A204.1 (cell line): ENCODE data around the gene RNASET2.

Experiments used
- FAIRE-seq: peaks from 2 replicates; lab custom pipeline; 2012; peaks lifted over from hg19 to GRCh38; lab: Jason Lieb, UNC

Gene RNASET2, protein sequence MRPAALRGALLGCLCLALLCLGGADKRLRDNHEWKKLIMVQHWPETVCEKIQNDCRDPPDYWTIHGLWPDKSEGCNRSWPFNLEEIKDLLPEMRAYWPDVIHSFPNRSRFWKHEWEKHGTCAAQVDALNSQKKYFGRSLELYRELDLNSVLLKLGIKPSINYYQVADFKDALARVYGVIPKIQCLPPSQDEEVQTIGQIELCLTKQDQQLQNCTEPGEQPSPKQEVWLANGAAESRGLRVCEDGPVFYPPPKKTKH

DNA sequence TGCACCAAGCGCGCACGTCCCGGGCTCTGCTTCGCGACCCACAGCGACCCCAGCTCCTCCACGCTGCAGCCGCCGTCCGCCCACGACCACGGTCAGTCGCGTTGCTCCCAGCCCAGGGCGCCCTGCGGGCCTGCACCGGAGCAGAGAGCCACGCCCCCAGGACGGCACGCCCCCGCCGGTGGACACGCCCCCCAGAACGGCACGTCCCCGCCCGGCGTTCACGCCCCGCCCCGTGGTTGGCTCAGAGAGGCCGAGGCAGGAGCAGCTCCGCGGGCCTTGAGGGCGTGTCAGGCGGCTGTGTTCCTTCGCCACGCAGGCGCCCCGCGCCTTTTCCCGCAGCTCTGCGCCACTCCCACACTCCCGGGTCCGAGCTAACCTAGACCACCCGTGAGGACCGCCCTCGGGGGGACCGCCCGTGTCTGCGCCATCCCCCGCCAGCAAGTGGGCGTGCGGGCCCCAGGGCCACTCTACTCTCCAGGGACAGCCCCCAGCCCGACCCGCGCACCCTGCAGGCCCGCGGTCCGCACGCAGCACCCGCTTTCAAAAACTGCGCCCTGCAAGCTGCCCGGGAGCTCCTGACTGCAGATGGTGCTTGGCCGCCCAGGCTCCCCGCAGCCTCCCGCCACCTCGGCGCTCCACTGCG is at the start of gene RNASET2:
Gene RNASET2 (minus strand): TSS at position 107 of the 643 bp plus-strand sequence. CDS start 368 bp downstream, outside the sequence.
- FAIRE-seq = no peak

DNA sequence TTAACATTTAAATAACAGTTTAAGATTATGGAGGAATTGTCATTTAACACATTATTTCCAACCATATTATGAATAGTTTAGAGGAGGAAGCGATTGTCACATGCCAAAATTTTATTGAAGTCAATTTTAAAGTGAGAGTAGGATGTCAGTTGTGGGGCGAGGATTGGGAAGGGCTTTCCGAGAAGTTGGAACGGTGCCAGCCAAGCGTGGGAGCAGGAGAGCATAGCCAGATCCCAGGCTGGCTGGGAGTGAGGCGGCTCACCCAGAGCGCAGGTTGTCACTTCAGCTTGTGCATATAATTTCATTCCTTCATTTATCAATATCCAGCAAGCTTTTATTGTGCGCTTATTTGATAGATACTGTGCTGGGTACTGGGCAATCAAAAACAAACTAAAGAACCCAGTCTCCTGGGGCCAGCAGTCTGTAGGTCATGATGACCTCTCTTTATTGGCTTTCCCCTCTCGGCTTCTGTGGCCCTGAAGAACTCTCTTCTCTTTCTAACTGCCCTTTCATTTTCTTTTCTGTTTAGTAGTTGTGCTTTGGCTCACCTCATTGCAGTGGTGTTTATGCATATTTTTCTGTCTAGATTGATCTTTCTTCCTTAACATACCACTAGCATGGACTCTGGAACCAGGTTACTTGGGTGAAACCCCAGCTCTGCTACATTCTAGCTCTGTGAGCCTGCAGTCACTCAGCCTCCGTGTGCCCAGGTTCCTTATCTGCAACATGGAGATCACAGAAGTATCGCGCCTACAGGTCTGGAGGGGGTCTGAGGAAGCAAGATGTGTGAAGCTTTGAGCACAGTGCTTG is 49.2 kb upstream of the RNASET2 start:
- FAIRE-seq = no peak

DNA sequence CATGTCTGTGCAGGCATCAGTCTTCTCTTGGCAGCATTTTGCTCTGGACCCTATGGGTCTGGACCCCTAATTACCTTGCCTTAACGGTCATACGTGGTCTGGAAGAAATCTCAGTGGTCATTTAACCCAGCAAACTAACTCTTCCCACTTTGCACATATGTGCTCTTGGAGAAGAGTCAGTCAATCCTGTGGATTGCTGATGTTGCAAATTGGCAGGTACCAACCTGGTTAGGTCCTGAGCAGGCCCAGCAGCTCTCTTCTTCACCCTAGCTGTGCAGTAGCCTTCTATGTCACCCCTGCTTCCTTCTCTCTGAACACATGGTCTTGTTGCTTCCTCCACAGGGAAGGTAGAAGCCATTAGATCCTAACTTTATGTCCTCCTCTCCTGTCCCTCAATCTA is 44.4 kb upstream of the RNASET2 start:
- FAIRE-seq = no peak

DNA sequence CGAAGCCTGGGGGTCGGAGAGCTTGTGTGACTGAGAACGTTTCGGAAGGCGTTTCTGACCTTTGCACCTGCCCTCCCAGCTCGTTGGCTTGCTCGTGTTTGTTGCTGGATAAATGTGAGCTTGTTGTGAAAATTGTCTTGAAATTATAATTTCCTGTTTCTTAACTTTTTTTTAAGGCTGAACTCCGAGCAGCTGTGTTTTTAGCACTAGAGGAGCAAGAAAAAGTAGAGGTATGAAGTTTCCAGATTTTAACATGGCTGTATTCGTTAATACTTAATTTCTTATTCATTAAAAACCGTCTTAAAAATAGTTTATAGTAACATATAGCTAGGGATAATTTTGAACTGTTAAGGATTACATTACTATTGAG is 43.5 kb upstream of the RNASET2 start:
- no peak for FAIRE-seq

DNA sequence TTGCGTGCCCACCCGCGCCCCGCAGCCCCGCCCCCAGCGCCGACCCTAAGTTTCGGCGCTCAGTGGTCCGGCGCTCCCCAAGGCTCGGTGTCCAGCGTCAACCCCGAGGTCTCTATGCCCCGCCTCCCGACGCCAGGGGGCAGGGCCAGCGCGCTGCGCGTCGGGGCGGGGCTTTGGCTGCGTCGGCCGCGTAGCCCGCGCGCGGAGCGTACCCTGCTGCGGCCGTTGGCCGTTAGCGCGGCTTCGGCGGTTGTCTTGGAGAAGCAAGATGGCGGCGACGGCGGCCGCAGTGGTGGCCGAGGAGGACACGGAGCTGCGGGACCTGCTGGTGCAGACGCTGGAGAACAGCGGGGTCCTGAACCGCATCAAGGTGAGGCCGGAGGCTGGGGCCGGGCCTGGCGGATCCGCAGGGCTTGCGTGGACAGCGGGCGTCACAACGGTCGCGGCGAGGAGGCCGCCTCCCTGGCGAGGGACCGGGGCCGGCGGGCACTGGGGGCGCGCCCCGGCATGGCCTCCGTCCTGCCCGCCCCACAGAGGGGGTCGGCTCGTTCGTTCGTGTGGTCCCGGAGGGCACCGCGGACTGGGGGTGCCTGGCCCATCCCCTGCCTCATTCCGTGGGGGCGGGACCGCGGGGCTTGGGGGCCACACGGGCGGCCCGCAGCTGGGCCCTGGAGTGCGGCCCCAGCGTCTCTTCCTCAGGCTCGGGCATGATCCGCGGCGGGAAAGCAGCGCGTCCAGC is 43.0 kb upstream of the RNASET2 start, which contains the start of gene CEP43:
Gene CEP43 (plus strand): TSS at position 253 of the 739 bp plus-strand sequence. CDS start 16 bp downstream, at position 269.
- no peak for FAIRE-seq

DNA sequence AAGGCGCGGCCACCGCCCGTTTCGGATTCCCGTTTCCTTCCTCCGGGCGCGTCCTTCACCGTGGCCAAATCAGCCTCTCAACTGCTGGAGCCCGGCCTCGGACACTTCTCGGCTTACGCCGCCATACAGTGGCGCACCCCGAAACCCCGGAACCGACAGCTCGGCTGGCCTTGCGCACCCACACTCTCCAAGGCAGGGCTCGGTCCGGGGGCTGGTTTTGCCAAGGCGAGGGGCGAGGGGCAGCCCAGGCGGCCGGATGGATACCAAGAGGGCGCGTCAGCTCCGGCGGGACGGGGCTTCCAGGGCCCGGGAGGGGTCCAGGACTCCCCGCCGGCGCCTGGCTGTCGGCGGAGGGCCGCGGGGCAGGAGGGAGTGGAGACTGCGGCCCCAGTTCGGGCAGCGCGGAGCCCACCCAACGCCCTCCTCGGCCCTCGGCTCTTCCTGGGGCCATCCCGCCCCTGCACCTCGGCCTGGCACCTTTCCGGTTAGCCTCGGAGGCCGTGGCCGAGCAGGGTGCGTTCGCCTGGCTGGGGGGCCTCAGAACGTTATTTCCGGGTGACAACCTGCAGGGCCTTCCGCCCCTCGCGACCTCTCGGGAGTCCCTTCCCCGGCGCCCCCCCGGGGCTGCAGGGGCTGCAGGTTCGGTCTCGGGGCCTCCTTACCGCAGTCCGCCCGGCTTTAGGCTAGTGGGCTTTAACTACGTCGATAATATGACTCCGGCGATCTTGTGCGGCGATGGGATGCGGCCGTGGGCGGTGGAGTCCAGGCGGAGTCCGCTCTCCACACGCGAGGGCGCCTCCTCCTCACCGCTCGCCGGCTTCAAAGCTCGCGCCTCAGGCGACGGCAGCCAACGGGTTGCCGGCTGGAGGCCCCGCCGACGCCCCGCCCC is 42.1 kb upstream of the RNASET2 start:
- no peak for FAIRE-seq

DNA sequence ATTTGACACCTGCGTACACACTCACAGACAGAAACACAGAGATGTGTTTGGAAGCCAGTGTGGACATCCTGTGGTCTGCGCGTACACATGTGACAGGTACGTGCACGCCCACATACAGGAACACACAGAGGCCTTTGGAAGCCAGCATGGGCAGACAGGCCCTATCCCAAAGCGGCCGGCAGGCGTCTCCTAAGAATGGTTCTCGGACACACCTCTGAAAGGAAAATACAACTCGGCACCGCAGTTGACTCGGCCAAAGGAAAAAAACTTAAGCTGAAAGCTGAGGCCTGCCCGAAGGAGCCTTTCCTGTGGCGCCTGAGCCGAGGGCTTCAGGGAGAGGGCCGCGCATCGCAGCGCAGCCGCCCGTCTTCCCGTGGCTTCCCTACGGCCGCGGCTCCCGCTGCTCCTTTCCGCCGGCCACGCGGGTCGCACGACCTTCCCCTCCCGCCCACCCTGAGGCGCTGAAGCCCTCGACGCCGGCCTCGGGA is 41.5 kb upstream of the RNASET2 start:
- FAIRE-seq = no peak

DNA sequence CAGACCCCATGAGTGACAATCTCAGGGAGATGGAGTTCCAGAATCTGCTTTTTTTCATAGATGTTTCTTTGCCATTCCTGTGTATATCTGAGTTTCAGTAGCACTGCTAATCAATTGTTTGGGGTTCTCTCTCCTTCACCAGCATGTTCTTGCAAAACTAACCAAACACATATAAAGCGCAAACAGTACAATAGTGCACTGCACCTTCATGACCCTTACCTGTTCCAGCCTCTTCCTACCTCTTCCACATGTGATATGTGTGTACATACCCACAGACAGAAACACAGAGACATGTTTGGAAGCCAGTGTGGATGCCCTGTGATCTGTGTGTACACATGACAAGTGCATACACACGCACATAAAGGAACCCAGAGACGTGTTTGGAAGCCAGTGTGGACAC is 41.0 kb upstream of the RNASET2 start:
- no peak for FAIRE-seq

DNA sequence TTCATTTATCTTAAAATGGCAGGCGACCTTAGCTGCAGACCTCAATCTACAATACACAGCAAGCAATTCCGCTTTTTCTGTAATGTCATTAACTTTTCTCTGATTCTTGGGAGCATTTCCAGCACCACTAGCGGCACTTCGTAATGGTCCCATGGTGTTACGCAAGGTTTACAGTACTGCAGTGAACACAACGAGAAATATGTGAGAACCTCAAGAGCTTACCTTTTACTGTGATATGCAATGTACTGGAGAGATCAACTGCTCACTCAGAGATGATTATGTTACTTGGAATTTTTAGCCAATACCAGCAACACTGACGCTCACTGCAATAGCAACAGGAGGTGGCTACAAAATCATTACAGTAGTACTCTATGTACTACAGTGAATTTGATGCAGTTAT is 40.1 kb upstream of the RNASET2 start:
- FAIRE-seq = no peak

DNA sequence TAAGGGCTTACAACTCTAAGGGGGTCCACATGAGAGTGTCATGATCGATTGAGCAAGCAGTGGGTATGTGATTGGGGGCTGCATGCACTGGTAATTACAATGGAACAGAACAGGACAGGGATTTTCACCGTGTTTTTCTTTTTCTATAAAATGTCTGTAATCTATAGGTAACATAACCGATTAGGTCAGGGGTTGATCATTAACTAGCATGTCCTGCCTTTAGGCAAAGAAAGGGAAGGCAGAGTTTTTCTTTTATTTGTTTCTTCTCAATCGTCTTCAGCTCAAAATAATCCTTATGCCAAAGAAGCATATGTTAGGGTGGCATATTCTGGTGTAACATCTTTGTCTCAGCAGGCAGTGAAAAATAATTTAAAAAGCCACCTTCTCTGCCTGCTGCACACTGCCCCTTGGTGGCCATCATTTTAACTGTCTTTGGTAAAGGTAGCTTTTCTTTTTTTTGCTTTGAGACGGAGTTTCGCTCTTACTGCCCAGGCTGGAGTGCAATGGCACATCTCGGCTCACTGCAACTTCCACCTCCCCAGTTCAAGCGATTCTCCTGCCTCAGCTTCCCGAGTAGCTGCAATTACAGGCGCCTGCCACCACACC is 33.2 kb upstream of the RNASET2 start:
- FAIRE-seq = no peak

DNA sequence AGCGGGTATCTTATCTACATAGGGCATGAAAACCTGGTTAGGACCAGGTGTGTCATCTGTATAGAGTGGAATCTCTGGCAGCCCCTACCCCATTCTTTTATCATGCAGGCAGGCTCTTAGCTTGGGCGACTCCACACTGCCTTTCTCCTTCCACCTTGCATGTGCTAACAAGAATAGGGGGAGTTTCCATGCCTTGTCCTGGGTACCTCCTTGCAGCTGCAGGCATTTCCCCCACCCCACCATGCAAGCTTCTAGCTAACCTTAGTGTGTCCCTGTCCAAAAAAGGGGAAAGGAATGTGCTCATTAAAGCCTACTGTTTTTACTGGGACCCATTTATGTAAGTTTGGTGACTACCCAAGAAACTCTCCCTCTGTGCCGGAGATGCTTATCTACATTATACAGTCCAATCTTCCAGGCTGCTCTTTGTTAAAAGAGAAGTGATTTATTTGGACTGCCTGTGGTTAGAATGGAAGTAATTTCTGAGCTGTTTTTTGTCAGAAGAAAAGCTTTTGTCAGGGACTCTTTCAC is 32.4 kb upstream of the RNASET2 start:
- FAIRE-seq = no peak

DNA sequence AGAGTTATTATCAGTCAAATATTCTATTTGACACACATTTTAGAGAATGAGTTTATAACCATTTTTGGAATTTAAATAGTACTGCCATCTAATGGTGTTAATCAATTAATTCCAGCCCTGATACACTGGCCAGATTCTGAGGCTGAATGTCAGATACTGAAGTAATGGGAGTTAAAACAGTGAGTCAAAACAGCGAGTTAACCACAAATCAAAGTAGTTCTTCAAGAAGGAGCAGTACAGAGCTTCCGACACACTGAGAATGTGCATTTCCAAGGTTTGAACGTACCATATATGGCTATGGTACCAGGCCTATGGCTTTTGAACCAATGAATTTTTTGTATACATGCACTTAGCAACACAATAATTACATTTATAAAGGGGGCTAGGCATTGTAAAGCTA is 31.6 kb upstream of the RNASET2 start:
- no peak for FAIRE-seq

DNA sequence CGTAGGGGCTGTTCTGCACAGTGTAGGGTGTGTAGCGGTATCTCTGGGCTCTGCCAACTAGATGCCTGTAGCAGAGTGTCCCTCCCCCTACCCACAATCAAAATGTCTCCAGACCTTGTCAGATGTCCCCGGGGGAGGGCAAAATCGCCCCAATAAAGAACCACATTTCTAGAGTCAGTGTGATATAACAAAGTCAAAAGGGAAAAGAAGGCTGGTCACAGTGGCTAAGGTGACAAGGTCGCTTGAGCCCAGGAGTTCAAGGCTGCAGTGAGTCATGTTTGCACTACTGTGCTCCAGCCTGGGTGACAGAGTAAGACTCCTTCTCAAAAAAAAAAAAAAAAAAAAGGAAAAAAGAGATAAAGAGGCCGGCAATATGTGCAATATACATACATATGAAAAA is 31.1 kb upstream of the RNASET2 start:
- FAIRE-seq = no peak

DNA sequence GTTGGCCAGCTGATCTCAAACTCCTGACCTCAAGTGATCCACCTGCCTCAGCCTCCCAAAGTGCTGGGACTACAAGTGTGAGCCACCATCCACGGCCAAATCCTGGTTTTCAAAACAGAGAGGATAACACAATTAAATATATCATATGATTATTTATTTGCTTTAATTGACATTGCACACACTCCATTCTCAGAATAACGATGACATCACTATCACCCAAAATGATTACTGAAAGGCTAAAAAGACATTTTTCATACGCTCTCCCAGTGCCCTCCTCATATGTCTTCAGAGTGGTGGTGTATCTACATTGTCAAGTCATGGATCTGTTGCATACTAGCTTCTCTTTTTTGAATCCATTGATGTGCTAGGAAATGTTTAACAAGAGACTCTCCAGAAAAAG is 24.4 kb upstream of the RNASET2 start:
- no peak for FAIRE-seq

DNA sequence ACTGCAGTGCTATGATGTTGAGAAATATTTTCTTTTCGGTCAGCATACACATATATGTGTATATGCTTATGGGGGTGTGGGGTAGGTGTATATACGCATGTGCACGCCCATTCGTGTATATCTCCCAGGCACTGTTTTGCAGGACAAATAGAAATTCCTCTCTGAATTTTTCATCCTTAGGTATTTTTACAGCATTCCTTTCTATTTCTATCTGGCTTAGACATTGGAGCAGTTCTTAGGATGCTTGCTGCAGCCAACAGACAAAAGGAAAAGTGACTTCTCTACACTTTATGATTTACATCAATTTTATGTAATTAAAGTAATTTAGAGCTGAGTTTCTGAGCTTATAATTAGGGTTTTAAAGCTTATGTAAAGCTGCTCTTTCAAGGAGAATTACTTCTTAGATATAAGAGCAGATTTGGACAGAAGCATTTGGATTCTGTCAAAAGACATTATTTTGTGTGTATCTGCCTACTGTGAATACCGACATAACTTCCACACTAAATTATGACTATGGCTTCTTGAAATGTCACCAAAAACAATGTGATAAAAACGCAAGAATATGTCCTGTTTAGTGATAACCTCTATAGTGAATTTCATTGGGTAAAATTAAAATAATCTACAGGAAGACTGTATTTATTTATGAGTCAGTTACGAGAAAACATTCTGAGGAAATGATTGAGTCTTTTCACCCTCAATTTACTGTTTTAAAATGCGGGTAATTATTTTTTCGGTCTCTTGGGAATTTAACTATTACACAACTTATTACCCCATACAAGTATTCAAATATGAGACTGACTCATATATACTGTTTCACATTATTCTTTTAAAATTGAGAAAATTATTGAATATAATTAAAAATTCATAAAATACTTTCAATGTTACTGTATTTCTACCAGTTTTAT is 21.5 kb upstream of the RNASET2 start:
- no peak for FAIRE-seq

DNA sequence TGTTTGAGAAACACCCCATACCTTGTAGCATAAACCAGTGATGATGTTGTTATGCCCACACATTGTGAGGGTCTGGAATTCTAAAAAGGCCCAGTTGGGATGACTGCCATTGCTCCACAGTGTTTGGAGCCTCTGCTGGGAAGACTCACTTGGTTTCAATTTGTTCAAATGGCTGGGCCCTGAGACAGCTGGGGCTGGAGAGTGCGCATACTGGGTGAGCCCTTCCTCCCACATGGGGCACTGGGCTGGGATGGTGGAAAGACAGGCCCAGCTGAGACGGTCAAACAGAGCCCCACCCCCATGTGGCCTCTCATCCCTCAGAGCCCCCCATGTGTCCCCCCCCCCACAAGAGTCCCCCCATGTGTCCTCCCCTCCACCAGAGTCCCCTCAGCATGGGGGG is 20.3 kb upstream of the RNASET2 start:
- FAIRE-seq = no peak

DNA sequence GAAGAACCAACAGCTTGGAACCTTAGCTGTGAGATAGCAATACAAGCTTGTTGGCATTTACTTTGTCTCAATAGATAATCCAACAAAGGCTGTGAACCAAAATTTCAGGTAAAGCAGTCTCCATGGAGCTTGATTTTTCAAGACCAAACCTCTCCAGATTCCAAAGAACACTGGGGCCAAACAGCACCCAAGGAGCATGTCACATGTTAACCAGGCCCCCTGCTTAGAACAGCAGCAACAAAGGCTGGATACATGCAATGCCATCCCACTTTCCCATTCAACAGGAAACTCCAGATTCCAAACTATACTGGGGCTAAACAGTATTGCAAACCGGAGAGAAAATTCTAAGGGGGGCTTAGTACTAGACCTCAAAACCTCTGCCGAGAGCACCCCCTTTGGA is 15.8 kb upstream of the RNASET2 start:
- no peak for FAIRE-seq

DNA sequence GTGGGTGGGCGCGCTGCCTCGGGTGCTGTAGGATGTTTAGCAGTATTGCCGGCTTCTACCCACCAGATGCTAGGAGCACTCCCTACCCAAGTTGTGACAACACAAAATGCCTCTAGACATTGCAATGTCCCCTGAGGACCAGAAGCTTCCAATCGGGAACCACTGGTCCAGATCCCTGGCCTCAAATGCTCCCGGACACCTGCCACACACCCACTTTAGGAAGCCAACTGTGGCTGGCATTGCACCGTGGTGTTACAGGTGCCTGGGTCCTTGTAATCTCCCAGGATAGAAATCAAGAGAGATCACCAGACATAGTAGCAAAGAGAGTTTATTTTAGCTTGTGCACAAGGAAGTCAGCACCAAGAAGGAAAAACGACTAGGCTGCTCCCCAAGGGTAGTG is 14.9 kb upstream of the RNASET2 start:
- no peak for FAIRE-seq

DNA sequence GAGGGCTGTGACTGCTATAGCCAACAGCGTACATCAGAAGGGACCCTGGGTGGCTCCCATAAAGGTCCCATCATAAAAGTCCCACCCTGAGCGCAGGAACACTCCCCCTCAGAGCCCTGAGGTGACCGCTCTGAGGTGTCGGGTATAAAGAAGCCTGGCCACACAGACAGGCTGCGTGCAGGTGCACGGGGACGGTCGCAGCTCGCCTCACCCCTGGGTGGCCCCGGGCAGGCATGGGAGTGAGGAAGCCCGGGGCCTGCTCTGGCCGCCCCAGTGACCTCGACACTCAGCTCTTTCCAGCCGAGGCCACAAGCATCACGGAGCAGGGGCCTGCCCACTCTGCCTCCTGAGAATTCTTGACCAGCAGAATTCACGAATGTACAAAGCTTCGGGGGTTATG is 14.4 kb upstream of the RNASET2 start:
- no peak for FAIRE-seq

DNA sequence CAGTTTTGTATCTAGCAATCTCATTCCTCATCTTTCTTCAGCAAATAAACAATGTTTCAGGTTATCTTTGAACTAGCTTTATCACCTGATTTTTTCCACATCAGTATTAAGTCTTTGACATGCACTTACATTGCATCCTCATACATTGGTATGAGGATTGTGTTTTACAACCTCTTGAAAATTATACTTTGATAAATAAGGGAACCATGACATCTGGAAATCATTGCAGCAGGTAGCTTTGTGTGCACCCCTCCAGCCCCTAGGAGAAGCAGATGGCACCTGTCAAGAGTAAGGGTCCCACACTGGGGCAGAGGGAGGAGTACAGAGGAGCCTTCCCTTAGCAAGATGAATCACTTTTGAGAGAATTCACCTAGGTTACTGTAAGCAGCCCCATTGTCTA is 13.7 kb upstream of the RNASET2 start:
- FAIRE-seq = no peak
